Neural cell (in vitro differentiated cells): ENCODE data around the gene TROAP. TPM values are rescaled to one million over a fixed set of nuclear protein-coding genes. Genes with fewer than 3 reads are reported as not detected.

Experiments
- H2AFZ ChIP-seq: fragments of 200-600, 300-800 bp; sonication (generic), shearing (Covaris generic); 2 replicates; pipeline ENCODE4 v1.6.0; 2014; ENCODE audit warnings: low read depth, mild to moderate bottlenecking, antibody characterized with exemption, low read length, moderate library complexity
- H3F3A ChIP-seq: fragments of 200-600 bp; shearing (Covaris generic); 2 replicates; pipeline ENCODE4 v1.6.1; 2016; ENCODE audit warnings: mild to moderate bottlenecking, moderate library complexity, mixed read lengths, antibody characterized with exemption, low read length; ENCODE audit not compliant: insufficient read depth, poor library complexity, severe bottlenecking
- H3K27ac ChIP-seq: fragments of 200-600, 300-800 bp; sonication (generic), shearing (Covaris generic); 2 replicates; pipeline ENCODE4 v1.5.1; 2014; ENCODE audit warnings: mild to moderate bottlenecking, low read length, moderate library complexity
- H3K27me3 ChIP-seq: fragments of 300-800, 200-600 bp; sonication (generic), shearing (Covaris generic); 2 replicates; pipeline ENCODE4 v1.6.0; 2014; ENCODE audit warnings: mild to moderate bottlenecking, low read depth, low read length, moderate library complexity; ENCODE audit not compliant: insufficient read depth
- H3K36me3 ChIP-seq: fragments of 300-800, 200-600 bp; sonication (generic), shearing (Covaris generic); 2 replicates; pipeline ENCODE4 v1.5.1; 2014; ENCODE audit warnings: mild to moderate bottlenecking, antibody characterized with exemption, low read length, moderate library complexity; ENCODE audit not compliant: insufficient read depth
- H3K4me2 ChIP-seq: fragments of 300-800, 200-600 bp; sonication (generic), shearing (Covaris generic); 2 replicates; pipeline ENCODE4 v1.6.0; 2014; ENCODE audit warnings: mild to moderate bottlenecking, low read length
- H3K4me3 ChIP-seq: fragments of 300-800, 200-600 bp; sonication (generic), shearing (Covaris generic); 2 replicates; pipeline ENCODE4 v1.5.1; 2014; ENCODE audit warnings: mild to moderate bottlenecking, low read length, moderate library complexity
- H3K79me2 ChIP-seq: fragments of 200-600 bp; shearing (Covaris generic); replicated peaks from 2 replicates; pipeline ENCODE4 v1.6.0; 2014; ENCODE audit warnings: mild to moderate bottlenecking, low read length, moderate library complexity; ENCODE audit not compliant: insufficient read depth
- H3K9ac ChIP-seq: fragments of 300-800, 200-600 bp; sonication (generic), shearing (Covaris generic); 2 replicates; pipeline ENCODE4 v1.6.1; 2016; ENCODE audit warnings: mild to moderate bottlenecking, low read length, mixed read lengths
- H3K9me2 ChIP-seq: fragments of 200-600 bp; shearing (Covaris generic); 2 replicates; pipeline ENCODE4 v1.6.1; 2016; ENCODE audit warnings: mild to moderate bottlenecking, low read length, mixed read lengths; ENCODE audit not compliant: insufficient read depth
- H3K9me3 ChIP-seq: fragments of 200-600, 300-800 bp; sonication (generic), shearing (Covaris generic); 2 replicates; pipeline ENCODE4 v1.6.1; 2016; ENCODE audit warnings: mild to moderate bottlenecking, mixed run types, low read length, moderate library complexity, mixed read lengths
- H4K20me1 ChIP-seq: fragments of 200-600 bp; shearing (Covaris generic); 2 replicates; pipeline ENCODE4 v1.6.1; 2016; ENCODE audit warnings: mild to moderate bottlenecking, mixed run types; ENCODE audit not compliant: insufficient read depth
- CTCF ChIP-seq: fragments of 450-650 bp; IDR thresholded peaks from 2 replicates; pipeline ENCODE4 v1.5.1; 2014; ENCODE audit warnings: antibody characterized with exemption, mild to moderate bottlenecking, moderate library complexity; ENCODE audit not compliant: poor library complexity, severe bottlenecking
- EP300 ChIP-seq: fragments of 450-650 bp; conservative IDR thresholded peaks from 2 replicates; pipeline ENCODE4 v1.6.1; 2014; ENCODE audit warnings: antibody characterized with exemption, mild to moderate bottlenecking, moderate library complexity; ENCODE audit not compliant: poor library complexity, severe bottlenecking
- EZH2 ChIP-seq: fragments of 200-600, 300-800 bp; shearing (Covaris generic), sonication (generic); IDR thresholded peaks from 2 replicates; pipeline ENCODE4 v1.6.1; 2014; ENCODE audit warnings: antibody characterized with exemption, low read length, borderline replicate concordance, mild to moderate bottlenecking; ENCODE audit not compliant: insufficient read depth, poor library complexity, severe bottlenecking
- MXI1 ChIP-seq: fragments of 450-650 bp; conservative IDR thresholded peaks from 2 replicates; pipeline ENCODE4 v1.6.1; 2014; ENCODE audit warnings: antibody characterized with exemption, mild to moderate bottlenecking; ENCODE audit not compliant: poor library complexity, severe bottlenecking
- POLR2AphosphoS5 ChIP-seq: IDR thresholded peaks from 2 replicates; pipeline ENCODE4 v1.6.1; 2012
- RAD21 ChIP-seq: fragments of 450-650 bp; conservative IDR thresholded peaks from 2 replicates; pipeline ENCODE4 v1.6.1; 2014; ENCODE audit warnings: antibody characterized with exemption, mild to moderate bottlenecking, moderate library complexity
- REST ChIP-seq: IDR thresholded peaks from 2 replicates; pipeline ENCODE4 v1.6.1; 2012; ENCODE audit warnings: borderline replicate concordance
- SMC3 ChIP-seq: fragments of 450-650 bp; conservative IDR thresholded peaks from 2 replicates; pipeline ENCODE4 v1.6.1; 2014; ENCODE audit warnings: antibody characterized with exemption, mild to moderate bottlenecking, moderate library complexity; ENCODE audit not compliant: poor library complexity
- TAF1 ChIP-seq: IDR thresholded peaks from 2 replicates; pipeline ENCODE4 v1.6.1; 2012; ENCODE audit warnings: low read depth
- polyA plus RNA-seq: library from polyadenylated mRNA; depleted of rRNA; stranded (reverse); fragments of >200 nt; gene quantifications from 2 replicates; pipeline ENCODE4 v1.2.3, GENCODE V29; 2014

The TROAP gene
- polyA plus RNA-seq, 1 donor from 2014 or later = 1.3 TPM

GRCh38 chr12:49348781-49349180, 25.7 kb downstream of the TROAP start:
- no peak overlapping the region for H3K4me3 ChIP-seq
- H3K9me3 ChIP-seq = no peaks in the 10 kb centered on the region
- H2AFZ ChIP-seq = no peak overlapping the region
- H4K20me1 ChIP-seq = no peaks in the 10 kb centered on the region
- no peaks in the 10 kb centered on the region for H3K36me3 ChIP-seq
- H3K27me3 ChIP-seq = peaks cover 64% of the 10 kb centered on the region
- no peaks in the 10 kb centered on the region for H3F3A ChIP-seq
- H3K4me2 ChIP-seq = no peak overlapping the region
- no peak overlapping the region for H3K9ac ChIP-seq
- no peak for TF ChIP-seq EZH2
- H3K79me2 ChIP-seq = no peaks in the 10 kb centered on the region
- no peak overlapping the region for H3K27ac ChIP-seq
- H3K9me2 ChIP-seq = no peaks in the 10 kb centered on the region

- Histone ChIP-seq H3K4me2 (no peak overlapping the region), H3F3A (no peaks in the 10 kb centered on the region), H3K36me3 (no peaks in the 10 kb centered on the region), H4K20me1 (no peaks in the 10 kb centered on the region), H2AFZ (no peak overlapping the region), H3K9ac (no peak overlapping the region), H3K9me2 (no peaks in the 10 kb centered on the region), H3K9me3 (no peaks in the 10 kb centered on the region), H3K27ac (no peak overlapping the region), H3K4me3 (no peak overlapping the region), H3K79me2 (no peaks in the 10 kb centered on the region), H3K27me3 (peaks cover 60% of the 10 kb centered on the region)
- no peak for TF ChIP-seq CTCF
- no peak for TF ChIP-seq TAF1
- no peak for TF ChIP-seq EZH2
- TF ChIP-seq EP300 = no peak
- TF ChIP-seq RAD21 = no peak
- no peak for TF ChIP-seq SMC3
- TF ChIP-seq MXI1 = no peak
- no peak for TF ChIP-seq REST
- TF ChIP-seq POLR2AphosphoS5 = no peak
These were observed 26.2 kb downstream of the TROAP start for GRCh38 chr12:49349266-49349665.

- Histone ChIP-seq H3K4me2 (no peak overlapping the region), H3F3A (no peaks in the 10 kb centered on the region), H3K27ac (no peak overlapping the region), H4K20me1 (no peaks in the 10 kb centered on the region), H3K9me3 (no peaks in the 10 kb centered on the region), H3K4me3 (no peak overlapping the region), H3K9ac (no peak overlapping the region), H3K36me3 (no peaks in the 10 kb centered on the region), H3K79me2 (no peaks in the 10 kb centered on the region), H2AFZ (no peak overlapping the region), H3K9me2 (no peaks in the 10 kb centered on the region), H3K27me3 (peaks cover 30% of the 10 kb centered on the region)
- TF ChIP-seq RAD21 = no peak
- no peak for TF ChIP-seq POLR2AphosphoS5
These were observed 29.3 kb downstream of the TROAP start for GRCh38 chr12:49352351-49352750.
